Measurements from ENCODE around the gene VPS18. TPM values are rescaled to one million over a fixed set of nuclear protein-coding genes. Genes with fewer than 3 reads are reported as not detected.

Gene VPS18
- total RNA-seq: 1 to 10 TPM; 7.8 to 8.8 TPM

GRCh38 chr15:40893733-40894680 is at the start of gene VPS18:
Gene VPS18, plus strand, starts transcription at chr15:40894450. Its CDS starts 319 bp downstream, at chr15:40894769.
- ChIA-PET POLR2A (interaction anchor here (0.7 to 2.6 kb wide), 11 partner anchors 10 to 325 kb away, joined by 3 to 20 read pairs (median 5); partner anchors contain the start of genes CHAC1, GCHFR, RAD51 and RHOV), CTCF (interaction anchor here (0.6 to 4.9 kb wide), 49 partner anchors 9 to 487 kb away, joined by 3 to 103 read pairs (median 4); partner anchors contain the start of genes CHAC1, CHP1, DNAJC17 and EXD1)
- H3K27me3 Mint-ChIP-seq: no peaks in the 10 kb centered on the region
- H3K4me3 Mint-ChIP-seq: peak within 1 kb of the TSS; percentile 99
- H3K36me3 Mint-ChIP-seq: peaks cover 5% of the 10 kb centered on the region
- peak; percentile 99 for DNase-seq
- no peaks in the 10 kb centered on the region for H3K9me3 Mint-ChIP-seq
- intact Hi-C loops (cut with micrococcal nuclease): loop anchor here (1.0 to 5.0 kb wide), 6 partner anchors 35 to 327 kb away; partner anchors contain the start of genes CCDC32, DNAJC17, KNL1 and RPUSD2
- H3K4me1 Mint-ChIP-seq (ENCODE audit: low read depth): peaks cover 27% of the 10 kb centered on the region
- H3K27ac Mint-ChIP-seq: peak within 1 kb of the TSS; percentile 86

GRCh38 chr15:40844696-40845030 is 49.6 kb upstream of the VPS18 start:
- Mint-ChIP-seq H3K27me3 (peaks cover 6% of the 10 kb centered on the region), H3K27ac (no peak overlapping the region), H3K4me3 (peak overlapping the region; percentile 83), H3K36me3 (no peaks in the 10 kb centered on the region), H3K9me3 (no peaks in the 10 kb centered on the region), H3K4me1 (ENCODE audit: low read depth) (peaks cover 27% of the 10 kb centered on the region)
- intact Hi-C loops (cut with micrococcal nuclease): loop anchor here (2.0 to 10.0 kb wide), 2 partner anchors 38 to 80 kb away; partner anchors contain the start of genes C15orf62, DNAJC17, GCHFR and ZFYVE19
- ChIA-PET POLR2A (interaction anchor here (1.1 kb wide), 1 partner anchor 12 kb away, joined by 3 read pairs; no protein-coding TSS in a partner anchor), CTCF (interaction anchor here (1.2 to 9.8 kb wide), 6 partner anchors 13 to 62 kb away, joined by 3 to 109 read pairs (median 4); partner anchors contain the start of gene VPS18)
- peak; percentile 56 for DNase-seq

GRCh38 chr15:40845036-40845435 is 49.2 kb upstream of the VPS18 start:
- CTCF ChIA-PET: interaction anchor here (1.2 to 9.8 kb wide), 4 partner anchors 12 to 59 kb away, joined by 3 to 109 read pairs (median 8); partner anchors contain the start of gene VPS18
- Mint-ChIP-seq H3K4me1 (ENCODE audit: low read depth) (peaks cover 27% of the 10 kb centered on the region), H3K4me3 (peak overlapping the region; percentile 83), H3K9me3 (no peaks in the 10 kb centered on the region), H3K27ac (no peak overlapping the region), H3K27me3 (peaks cover 6% of the 10 kb centered on the region), H3K36me3 (no peaks in the 10 kb centered on the region)
- POLR2A ChIA-PET: interaction anchor here (1.1 kb wide), 1 partner anchor 12 kb away, joined by 3 read pairs; no protein-coding TSS in a partner anchor
- intact Hi-C loops (cut with micrococcal nuclease): loop anchor here (2.0 to 10.0 kb wide), 2 partner anchors 38 to 80 kb away; partner anchors contain the start of genes C15orf62, DNAJC17, GCHFR and ZFYVE19
- no peak for DNase-seq

GRCh38 chr15:40845511-40846284 is 48.6 kb upstream of the VPS18 start:
- no peak for DNase-seq
- Mint-ChIP-seq H3K27me3 (peaks cover 6% of the 10 kb centered on the region), H3K27ac (no peak overlapping the region), H3K9me3 (no peaks in the 10 kb centered on the region), H3K4me1 (ENCODE audit: low read depth) (peaks cover 27% of the 10 kb centered on the region), H3K36me3 (no peaks in the 10 kb centered on the region), H3K4me3 (peak overlapping the region; percentile 83)
- ChIA-PET POLR2A (no interaction called here), CTCF (interaction anchor here (1.4 to 9.8 kb wide), 3 partner anchors 12 to 49 kb away, joined by 4 to 109 read pairs (median 6); partner anchors contain the start of gene VPS18)
- intact Hi-C loops (cut with micrococcal nuclease): loop anchor here (2.0 to 10.0 kb wide), 2 partner anchors 39 to 81 kb away; partner anchors contain the start of genes C15orf62, DNAJC17, GCHFR and ZFYVE19

- Mint-ChIP-seq H3K4me1 (ENCODE audit: low read depth) (peaks cover 27% of the 10 kb centered on the region), H3K4me3 (no peak overlapping the region), H3K36me3 (no peaks in the 10 kb centered on the region), H3K9me3 (no peaks in the 10 kb centered on the region), H3K27ac (no peak overlapping the region), H3K27me3 (peaks cover 6% of the 10 kb centered on the region)
- DNase-seq: no peak
- POLR2A ChIA-PET: no interaction called here
- CTCF ChIA-PET: interaction anchor here (0.5 to 9.8 kb wide), 4 partner anchors 10 to 358 kb away, joined by 3 to 109 read pairs (median 6); partner anchors contain the start of gene VPS18
- intact Hi-C loops (cut with micrococcal nuclease): loop anchor here (10.0 kb wide), 1 partner anchor 82 kb away; the partner anchor contains the start of genes C15orf62 and GCHFR
These were observed 47.4 kb upstream of the VPS18 start for GRCh38 chr15:40846841-40847222.

- intact Hi-C loops (cut with micrococcal nuclease): loop anchor here (10.0 kb wide), 1 partner anchor 83 kb away; the partner anchor contains the start of genes C15orf62 and GCHFR
- DNase-seq: no peak
- H3K9me3 Mint-ChIP-seq: no peaks in the 10 kb centered on the region
- H3K4me1 Mint-ChIP-seq (ENCODE audit: low read depth): peaks cover 27% of the 10 kb centered on the region
- no peak overlapping the region for H3K4me3 Mint-ChIP-seq
- ChIA-PET POLR2A (no interaction called here), CTCF (interaction anchor here (0.5 to 9.8 kb wide), 5 partner anchors 10 to 358 kb away, joined by 3 to 109 read pairs (median 5); partner anchors contain the start of gene VPS18)
- H3K27ac Mint-ChIP-seq: no peak overlapping the region
- no peaks in the 10 kb centered on the region for H3K36me3 Mint-ChIP-seq
- peaks cover 6% of the 10 kb centered on the region for H3K27me3 Mint-ChIP-seq
These were observed 46.9 kb upstream of the VPS18 start for GRCh38 chr15:40847223-40847961.

- peaks cover 14% of the 10 kb centered on the region for H3K4me1 Mint-ChIP-seq (ENCODE audit: low read depth)
- H3K4me3 Mint-ChIP-seq: no peak overlapping the region
- no peak overlapping the region for H3K27ac Mint-ChIP-seq
- H3K27me3 Mint-ChIP-seq: no peaks in the 10 kb centered on the region
- no peaks in the 10 kb centered on the region for H3K9me3 Mint-ChIP-seq
- ChIA-PET POLR2A (no interaction called here), CTCF (interaction anchor here (1.2 to 1.4 kb wide), 2 partner anchors 9 to 44 kb away, joined by 4 to 7 read pairs; no protein-coding TSS in a partner anchor)
- intact Hi-C loops (cut with micrococcal nuclease): no loop called here
- no peak for DNase-seq
- no peaks in the 10 kb centered on the region for H3K36me3 Mint-ChIP-seq
These were observed 43.6 kb upstream of the VPS18 start for GRCh38 chr15:40850576-40851112.

GRCh38 chr15:40852529-40852928 is 41.7 kb upstream of the VPS18 start:
- H3K36me3 Mint-ChIP-seq: no peaks in the 10 kb centered on the region
- intact Hi-C loops (cut with micrococcal nuclease): no loop called here
- H3K27ac Mint-ChIP-seq: no peak overlapping the region
- POLR2A ChIA-PET: interaction anchor here (0.6 to 1.1 kb wide), 2 partner anchors 9 to 49 kb away, joined by 4 read pairs; partner anchors contain the start of gene SPINT1
- CTCF ChIA-PET: interaction anchor here (1.1 kb wide), 1 partner anchor 24 kb away, joined by 3 read pairs; no protein-coding TSS in a partner anchor
- H3K27me3 Mint-ChIP-seq: no peaks in the 10 kb centered on the region
- H3K4me3 Mint-ChIP-seq: no peak overlapping the region
- DNase-seq: no peak
- H3K4me1 Mint-ChIP-seq (ENCODE audit: low read depth): no peaks in the 10 kb centered on the region
- H3K9me3 Mint-ChIP-seq: no peaks in the 10 kb centered on the region

- no peak overlapping the region for H3K27ac Mint-ChIP-seq
- H3K4me1 Mint-ChIP-seq (ENCODE audit: low read depth): no peaks in the 10 kb centered on the region
- H3K36me3 Mint-ChIP-seq: no peaks in the 10 kb centered on the region
- POLR2A ChIA-PET: no interaction called here
- H3K4me3 Mint-ChIP-seq: no peak overlapping the region
- intact Hi-C loops (cut with micrococcal nuclease): no loop called here
- H3K9me3 Mint-ChIP-seq: no peaks in the 10 kb centered on the region
- CTCF ChIA-PET: no interaction called here
- H3K27me3 Mint-ChIP-seq: no peaks in the 10 kb centered on the region
- DNase-seq: no peak
These were observed 40.9 kb upstream of the VPS18 start for GRCh38 chr15:40853241-40853890.

GRCh38 chr15:40854161-40854560 is 40.1 kb upstream of the VPS18 start:
- Mint-ChIP-seq H3K9me3 (no peaks in the 10 kb centered on the region), H3K27me3 (no peaks in the 10 kb centered on the region), H3K27ac (no peak overlapping the region), H3K4me3 (no peak overlapping the region), H3K36me3 (no peaks in the 10 kb centered on the region), H3K4me1 (ENCODE audit: low read depth) (no peaks in the 10 kb centered on the region)
- POLR2A ChIA-PET: no interaction called here
- CTCF ChIA-PET: no interaction called here
- intact Hi-C loops (cut with micrococcal nuclease): no loop called here
- no peak for DNase-seq
